Mesenteric fat pad (tissue), 1 donor: ENCODE results near the gene FRY. TPM values are rescaled to one million over a fixed set of nuclear protein-coding genes. Genes with fewer than 3 reads are reported as not detected.

Experiments used
- DNase-seq: peaks from one replicate; pipeline ENCODE4 v3.0.0-alpha.2; 2020; ENCODE audit warnings: low spot score
- total RNA-seq: library from RNA; stranded (reverse); fragmentation: NEBNext Ultra II Directional; extraction: Animal tissue kit (Norgen Biotek cat#: 25700); gene quantifications from one replicate; pipeline ENCODE4 v1.2.1, GENCODE V29; 2021
- donor health status: DM: yes; HTN: yes; CAD: no.

Gene FRY
- total RNA-seq, 1 donor from 2014 or later, result 31.8 TPM

- DNase-seq, result no peak
Observed at GRCh38 chr13:32165796-32166195, 134.2 kb downstream of the FRY start.

- DNase-seq, result no peak
Observed at GRCh38 chr13:32168131-32168530, 136.6 kb downstream of the FRY start.

GRCh38 chr13:32170841-32171240 lies 139.3 kb downstream of the FRY start:
- DNase-seq, result no peak

DNA sequence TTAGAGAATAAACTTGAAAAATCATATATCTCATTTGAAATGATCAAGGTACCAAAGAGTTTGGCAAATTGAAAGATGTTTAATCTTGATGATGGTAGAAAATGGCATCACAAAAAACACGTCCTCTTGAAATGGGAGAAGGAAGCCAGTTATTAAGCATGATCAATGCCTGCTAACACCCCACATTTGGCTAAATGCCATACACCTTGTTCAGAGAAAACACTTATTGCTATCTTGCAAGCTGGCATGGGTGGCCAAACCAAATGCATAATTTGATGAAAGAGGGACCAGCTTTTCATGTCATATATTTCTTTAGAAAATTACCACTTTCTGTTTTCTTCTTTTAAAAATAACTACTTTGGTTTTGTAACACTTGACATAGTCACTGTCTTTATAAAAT lies 142.3 kb downstream of the FRY start:
- DNase-seq, result no peak

DNA sequence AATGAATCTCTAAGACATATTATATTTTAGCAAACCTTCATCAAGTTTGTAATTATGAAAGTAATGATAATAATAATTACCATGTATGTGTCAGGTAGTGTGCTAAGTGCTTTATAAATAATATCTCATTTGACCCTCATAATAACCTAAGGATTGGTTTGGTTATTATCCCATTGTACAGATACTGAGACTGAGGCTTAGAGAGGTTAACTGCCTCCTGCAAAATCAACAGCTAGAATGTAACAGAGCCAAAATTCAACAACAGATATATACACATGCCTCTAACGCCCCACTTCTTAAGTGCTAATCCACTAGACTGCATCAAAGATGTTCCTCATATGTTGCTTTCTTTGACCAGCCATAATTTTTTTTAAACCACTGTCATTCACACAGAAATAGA lies 142.8 kb downstream of the FRY start:
- no peak for DNase-seq

GRCh38 chr13:32175307-32175706 lies 143.7 kb downstream of the FRY start:
- DNase-seq, result no peak

DNA sequence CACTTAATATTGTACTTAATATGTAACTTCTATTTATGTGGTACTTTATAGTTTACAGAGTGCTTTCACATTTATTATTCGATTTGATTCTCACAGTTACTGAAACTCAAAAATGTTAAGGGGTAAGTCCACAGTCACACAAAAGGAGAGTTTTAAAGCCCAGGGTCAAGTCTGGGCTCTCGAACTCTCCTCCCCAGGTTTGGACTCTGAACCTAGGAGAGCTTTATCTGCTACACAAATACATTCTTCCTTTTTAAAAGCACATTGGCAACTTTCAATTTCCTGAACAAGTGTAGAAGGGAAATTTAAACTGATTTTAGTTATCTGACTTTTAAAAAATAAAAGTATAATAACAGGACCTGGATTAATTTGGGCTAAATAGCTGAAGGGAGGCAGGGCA lies 144.4 kb downstream of the FRY start:
- no peak for DNase-seq

GRCh38 chr13:32176696-32177095 lies 145.1 kb downstream of the FRY start:
- no peak for DNase-seq

GRCh38 chr13:32178763-32179162 lies 147.2 kb downstream of the FRY start:
- no peak for DNase-seq

DNA sequence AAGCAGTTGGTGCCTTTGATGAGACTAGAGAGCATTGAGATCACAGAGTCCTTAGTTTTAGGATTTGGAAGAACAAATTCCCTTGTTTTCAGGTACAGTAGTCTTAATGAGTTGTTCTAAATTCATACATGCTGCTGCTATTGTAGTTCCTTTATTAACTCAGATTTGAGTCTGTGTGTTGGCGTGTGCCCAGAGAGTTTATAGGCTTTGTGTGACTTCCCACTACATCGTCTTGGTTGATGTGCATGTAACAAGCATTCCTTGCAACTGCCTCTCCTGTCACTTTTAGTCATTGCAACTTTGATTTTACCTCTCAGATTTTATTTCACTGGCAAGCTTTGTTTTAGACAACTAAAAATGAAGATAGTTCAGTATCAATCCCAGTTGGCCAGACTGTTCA lies 148.1 kb downstream of the FRY start:
- DNase-seq, result no peak

DNA sequence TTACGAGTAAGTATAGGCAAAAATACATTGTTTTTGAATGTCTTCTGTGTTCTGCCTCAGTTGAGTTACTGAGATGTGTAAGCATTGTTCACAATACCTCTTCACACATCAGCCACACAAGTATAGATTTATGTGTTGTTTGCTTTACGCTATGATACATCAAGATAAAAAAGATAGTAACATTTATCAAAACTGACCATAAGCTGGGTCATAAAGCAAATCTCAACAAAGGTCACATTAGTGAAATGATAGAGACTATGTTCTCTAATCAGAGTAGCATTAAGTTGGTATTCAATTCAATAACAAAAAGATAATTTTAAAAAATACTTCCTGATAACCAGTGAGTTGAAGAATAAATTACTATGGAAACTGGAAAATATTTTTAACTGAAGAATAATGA lies 156.1 kb downstream of the FRY start:
- no peak for DNase-seq

DNA sequence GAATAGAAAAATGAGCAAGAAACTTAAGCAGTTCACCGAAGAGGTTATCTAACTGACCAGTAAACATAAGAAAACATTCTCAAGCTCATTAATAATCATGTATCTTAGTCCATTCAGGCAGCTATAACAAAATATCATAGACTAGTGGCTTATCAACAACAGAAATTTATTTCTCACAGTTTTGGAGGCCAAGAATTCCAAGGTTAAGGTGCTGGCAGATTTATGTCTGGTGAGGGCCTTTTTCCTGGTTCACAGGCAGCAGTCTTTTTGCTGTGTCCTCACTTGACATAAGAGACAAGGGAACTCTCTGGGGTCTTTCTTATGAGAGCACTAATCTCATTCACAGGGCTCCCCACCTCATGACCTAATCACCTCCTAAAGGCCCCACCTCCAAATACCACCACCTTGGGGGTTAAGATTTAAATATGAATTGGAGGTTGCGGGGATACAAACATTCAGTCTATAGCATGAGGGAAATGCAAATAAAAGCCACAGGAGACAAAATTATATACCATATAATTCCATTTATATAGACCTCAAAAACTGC lies 160.0 kb downstream of the FRY start:
- DNase-seq, result no peak

- no peak for DNase-seq
Observed at GRCh38 chr13:32195713-32196112, 164.1 kb downstream of the FRY start.

DNA sequence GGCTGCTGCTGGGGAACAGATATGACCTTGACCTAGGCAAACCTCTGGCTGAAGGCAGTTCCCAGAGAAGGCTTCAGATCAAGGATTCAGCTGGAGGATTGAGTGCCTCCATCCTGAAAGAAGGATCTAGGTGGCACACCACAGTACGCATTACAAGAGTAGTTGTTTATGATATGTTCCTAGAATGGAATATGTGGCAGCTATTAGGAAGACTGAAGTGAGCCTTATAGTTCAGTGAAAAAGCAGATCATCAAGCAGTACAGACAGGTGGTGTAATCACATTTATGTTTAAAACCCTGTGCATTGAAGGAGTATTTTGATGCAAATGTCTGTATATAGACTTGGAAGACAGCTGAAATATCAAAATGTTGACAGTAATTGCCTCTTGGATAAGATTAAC lies 167.6 kb downstream of the FRY start:
- no peak for DNase-seq

- no peak for DNase-seq
Observed at GRCh38 chr13:32200741-32201140, 169.2 kb downstream of the FRY start.

DNA sequence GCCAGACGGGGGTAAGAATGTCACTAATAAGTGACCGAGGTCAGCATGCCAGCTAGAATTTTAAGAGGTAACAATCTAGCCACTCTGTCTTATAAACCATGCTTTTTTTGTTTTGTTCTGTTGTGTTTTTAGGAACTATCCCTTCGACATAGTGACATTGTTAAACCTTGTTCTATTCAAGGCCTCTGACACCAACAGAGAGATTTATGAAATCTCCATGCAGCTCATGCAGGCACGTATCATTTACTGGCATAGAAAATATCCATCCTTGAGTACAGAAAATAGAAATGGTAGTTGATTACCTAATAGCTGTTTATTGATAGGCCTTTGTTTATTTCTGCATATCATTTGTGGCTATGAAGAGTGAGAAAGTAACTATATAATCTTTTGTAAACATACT lies 170.2 kb downstream of the FRY start:
- no peak for DNase-seq

DNA sequence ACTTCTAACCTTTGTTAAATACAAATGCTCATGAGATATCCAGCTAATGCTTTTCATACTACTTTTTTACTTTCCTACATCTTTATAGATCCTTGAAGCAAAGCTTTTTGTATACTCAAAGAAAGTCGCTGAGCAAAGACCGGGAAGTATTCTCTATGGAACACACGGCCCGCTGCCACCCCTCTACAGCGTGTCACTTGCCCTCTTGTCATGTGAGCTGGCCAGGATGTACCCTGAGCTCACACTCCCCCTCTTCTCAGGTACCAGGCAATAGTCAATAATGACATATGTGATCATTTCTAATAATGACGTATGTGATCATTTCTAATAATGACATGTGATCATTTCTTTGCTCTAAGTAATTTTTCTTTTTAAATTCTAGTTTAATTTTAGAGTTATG lies 170.7 kb downstream of the FRY start:
- no peak for DNase-seq

GRCh38 chr13:32203221-32203620 lies 171.6 kb downstream of the FRY start:
- no peak for DNase-seq

GRCh38 chr13:32203736-32204135 lies 172.2 kb downstream of the FRY start:
- no peak for DNase-seq

- no peak for DNase-seq
Observed at GRCh38 chr13:32205431-32206096, 174.0 kb downstream of the FRY start.

- no peak for DNase-seq
Observed at GRCh38 chr13:32206097-32206740, 174.6 kb downstream of the FRY start.

GRCh38 chr13:32208860-32209259 lies 177.3 kb downstream of the FRY start:
- DNase-seq, result no peak

- DNase-seq, result no peak
Observed at GRCh38 chr13:32209652-32210051, 178.1 kb downstream of the FRY start.
